Renal pelvis (tissue), 4 donors: ENCODE data around the gene PTPRH. TPM values are rescaled to one million over a fixed set of nuclear protein-coding genes. Genes with fewer than 3 reads are reported as not detected.
A peak's percentile ranks its signal among the peaks of the same experiment; 100 is the strongest.

ENCODE experiments used
- DNase-seq: peaks from one replicate; pipeline ENCODE4 v3.0.0-alpha.2; 2013
- polyA plus RNA-seq, 3 donors: library from polyadenylated mRNA; unstranded; fragments of 120-200 nt; gene quantifications; one replicate each; pipeline ENCODE4 v1.2.1, GENCODE V29; 2013; ENCODE audit not compliant: insufficient read length in 3 of 3

The PTPRH gene
- polyA plus RNA-seq, 3 donors = 0.16 to 0.24 (median 0.17) TPM

GRCh38 chr19:55246462-55247451 is 37.5 kb upstream of the PTPRH start:
- DNase-seq = no peak

- no peak for DNase-seq
Observed at GRCh38 chr19:55245236-55245904, 36.1 kb upstream of the PTPRH start.

DNA sequence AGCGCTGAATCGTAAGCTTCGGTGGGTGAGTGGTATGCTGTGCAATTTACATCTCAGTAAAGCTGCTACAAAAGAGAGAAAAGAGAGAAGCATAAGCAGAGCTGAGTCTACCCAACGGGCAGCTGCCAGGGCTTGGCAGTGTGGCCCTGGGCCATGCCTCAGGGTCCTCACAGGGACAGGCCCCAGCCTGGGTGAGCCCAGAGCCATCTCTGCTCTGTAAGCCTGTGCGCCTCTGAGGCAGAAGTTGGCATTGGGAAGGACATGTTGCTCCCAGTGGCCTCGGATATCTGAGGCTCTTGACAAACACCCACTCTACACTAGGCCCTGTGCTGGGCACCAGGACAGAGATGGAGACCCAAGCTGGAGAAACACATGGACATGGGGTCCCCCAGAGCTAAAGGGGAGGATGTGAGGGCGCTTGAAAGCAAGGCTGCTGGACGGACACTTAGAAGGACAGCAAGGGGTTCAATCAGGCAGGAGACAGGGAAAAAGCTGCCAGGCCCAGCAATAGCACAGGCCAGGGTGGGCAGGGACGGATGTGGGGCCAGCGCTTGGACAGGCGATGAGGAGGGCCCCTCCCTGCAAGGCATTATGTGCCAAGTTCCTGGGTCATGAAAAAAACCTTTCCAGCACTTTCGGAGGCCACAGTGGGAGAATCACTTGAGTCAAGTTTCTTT is 34.8 kb upstream of the PTPRH start:
- DNase-seq = no peak

DNA sequence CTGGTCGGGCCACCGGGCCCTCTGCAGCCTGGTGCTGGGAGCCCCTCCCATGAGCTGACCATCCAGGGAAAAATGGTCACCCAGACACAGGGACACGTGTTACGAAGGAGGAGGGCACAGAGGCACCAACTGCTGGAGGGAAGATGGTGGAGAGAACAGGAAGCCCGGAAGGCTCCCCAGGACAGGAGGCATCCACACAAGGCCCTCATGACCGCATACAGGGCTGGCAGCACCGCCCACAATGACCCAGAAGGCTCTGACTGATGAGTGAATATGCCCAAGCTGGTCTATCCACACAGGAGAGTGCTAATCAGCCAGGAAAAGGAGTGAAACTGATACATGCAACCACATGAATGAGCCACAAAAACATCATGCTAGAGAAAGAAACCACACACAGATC is 33.2 kb upstream of the PTPRH start:
- no peak for DNase-seq

- DNase-seq = no peak
Observed at GRCh38 chr19:55241935-55242464, 32.7 kb upstream of the PTPRH start.

GRCh38 chr19:55241143-55241934 is 32.0 kb upstream of the PTPRH start:
- DNase-seq = no peak

DNA sequence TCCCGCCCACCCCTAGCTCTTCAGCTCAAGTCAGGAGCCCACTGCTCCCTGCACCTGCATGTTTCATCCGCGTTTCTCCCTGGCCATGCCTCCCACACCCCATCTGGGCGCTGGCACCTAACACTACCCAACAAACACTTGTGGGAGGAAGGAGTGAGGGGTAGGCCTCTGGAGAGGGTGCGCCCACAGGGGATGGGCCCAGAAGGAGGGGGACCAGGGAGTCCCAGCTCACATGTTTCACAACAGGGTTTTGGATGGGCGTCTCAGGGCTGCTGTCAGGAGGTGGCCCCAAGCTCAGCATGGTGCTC is 31.4 kb upstream of the PTPRH start:
- no peak for DNase-seq

- DNase-seq = no peak
Observed at GRCh38 chr19:55239004-55239403, 29.7 kb upstream of the PTPRH start.

GRCh38 chr19:55238030-55238429 is 28.7 kb upstream of the PTPRH start:
- DNase-seq = no peak

DNA sequence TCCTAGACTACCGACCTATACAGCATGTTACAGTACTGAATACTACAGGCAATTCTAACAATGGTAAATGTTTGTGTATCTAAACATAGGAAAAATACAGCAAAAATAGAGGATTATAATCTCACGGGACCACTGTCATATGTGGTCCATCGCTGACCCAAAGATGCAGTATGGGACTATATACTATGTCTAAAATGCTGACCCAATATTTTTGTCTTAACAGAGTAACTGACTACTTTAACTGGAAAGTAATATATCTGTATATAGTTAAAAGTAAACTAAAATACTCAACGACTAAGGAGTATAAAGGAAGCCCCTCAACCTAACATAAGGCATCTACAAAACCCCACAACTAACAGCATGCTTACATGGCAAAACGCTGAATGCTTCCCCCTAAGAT is 23.7 kb upstream of the PTPRH start:
- DNase-seq = no peak

- DNase-seq = peak; percentile 40
Observed at GRCh38 chr19:55232286-55232602, 22.9 kb upstream of the PTPRH start.

GRCh38 chr19:55231391-55232285 is 22.3 kb upstream of the PTPRH start:
- no peak for DNase-seq

DNA sequence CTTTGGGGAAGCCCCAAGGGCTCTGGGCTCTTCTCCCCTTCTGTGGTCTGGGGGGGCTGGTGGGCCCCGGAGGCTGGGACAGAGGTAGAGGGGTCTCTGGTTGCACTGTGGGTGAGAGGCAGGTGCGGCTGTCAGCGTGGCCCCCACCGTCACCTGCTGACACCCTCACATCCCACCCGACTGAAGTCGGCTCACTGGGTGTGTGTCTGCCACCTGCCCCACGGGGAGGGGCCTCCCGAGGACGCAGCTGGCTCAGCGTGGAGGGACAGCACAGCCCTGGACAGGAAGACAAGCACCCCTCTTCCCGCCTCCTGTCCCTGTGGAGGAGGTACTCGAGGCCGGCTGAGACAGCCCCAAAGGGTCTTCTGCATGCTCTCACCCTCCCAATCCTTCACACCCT is 21.5 kb upstream of the PTPRH start:
- no peak for DNase-seq

GRCh38 chr19:55230329-55230728 is 21.0 kb upstream of the PTPRH start:
- DNase-seq = no peak

DNA sequence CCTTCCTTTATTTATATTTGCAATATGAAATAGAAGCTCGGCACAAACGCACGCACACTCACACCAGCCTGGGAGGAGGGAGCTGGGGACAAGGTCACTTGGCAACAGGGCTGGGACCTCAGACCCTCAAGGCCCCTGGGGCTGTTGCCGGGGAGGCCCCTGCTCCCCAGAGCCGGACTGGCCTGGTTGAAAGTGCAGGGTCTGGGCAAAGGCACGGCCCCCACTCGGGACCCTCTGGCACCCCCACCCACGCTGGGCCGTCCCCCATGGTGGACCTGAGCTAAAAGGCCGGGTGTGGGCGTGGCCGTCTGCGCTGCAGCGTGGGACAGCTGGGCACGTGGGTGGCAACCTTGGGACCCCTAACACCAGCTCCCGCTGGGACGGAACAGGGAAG is 20.5 kb upstream of the PTPRH start:
- DNase-seq = no peak

GRCh38 chr19:55229145-55229788 is 20.0 kb upstream of the PTPRH start:
- no peak for DNase-seq

- no peak for DNase-seq
Observed at GRCh38 chr19:55228403-55229031, 19.2 kb upstream of the PTPRH start, which contains the start of gene TMEM86B. TSS of gene TMEM86B (minus strand) at chr19:55228763. CDS start at chr19:55228741, 22 bp downstream.

DNA sequence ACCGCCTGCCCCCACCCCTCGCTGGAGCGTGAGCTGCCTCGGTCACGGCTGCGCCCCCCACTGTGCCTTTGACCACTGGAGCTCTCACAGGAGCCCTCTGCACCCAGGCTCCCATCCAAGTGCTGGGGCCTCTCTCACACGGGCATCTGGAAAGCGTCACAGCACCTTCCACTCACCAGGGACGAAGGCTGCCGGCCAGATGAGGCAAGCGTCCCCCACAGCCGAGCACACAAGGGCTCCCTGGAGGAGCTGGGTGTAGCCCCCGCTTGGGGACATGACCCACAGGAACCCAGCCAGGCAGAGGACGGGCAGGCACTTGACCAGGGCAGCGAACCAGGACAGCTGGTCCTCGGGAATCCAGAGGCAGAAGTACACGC is 18.7 kb upstream of the PTPRH start:
- no peak for DNase-seq

DNA sequence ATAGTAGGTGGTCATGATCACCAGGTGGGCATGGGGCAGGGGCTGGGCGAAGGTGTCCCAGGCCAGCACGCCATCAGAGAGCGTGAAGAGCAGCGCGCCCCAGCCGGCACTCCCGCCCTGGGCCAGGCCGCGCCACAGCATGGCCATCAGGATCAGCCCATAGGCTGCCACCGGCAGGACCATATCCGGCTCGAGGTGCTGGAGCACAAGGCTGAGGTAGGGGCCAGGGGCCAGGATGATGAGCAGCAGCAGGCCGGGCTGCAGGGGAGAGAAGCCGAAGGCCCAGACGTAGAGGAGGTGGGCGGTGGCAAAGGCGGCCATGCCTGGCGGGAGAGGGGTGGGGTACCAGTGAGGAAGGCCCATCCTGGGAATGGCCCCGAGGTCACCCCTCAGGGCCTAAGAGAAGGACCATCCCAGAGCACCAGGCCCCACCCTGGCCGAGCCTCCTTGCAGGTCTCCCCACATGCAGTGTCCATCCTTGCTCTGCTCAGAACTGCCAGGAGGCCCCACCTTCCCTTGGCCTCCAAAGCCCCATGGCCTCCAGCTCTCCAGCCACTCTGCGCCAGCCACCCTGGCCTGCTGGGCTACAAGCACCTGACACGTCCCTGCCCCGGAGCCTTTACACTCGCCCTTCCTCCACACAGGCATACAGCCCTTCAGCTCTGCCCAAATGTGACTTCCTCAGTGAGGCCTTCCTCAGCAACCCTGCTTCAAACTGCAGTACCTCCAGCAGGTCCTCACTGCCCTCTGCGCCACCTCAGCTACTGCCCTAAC is 18.1 kb upstream of the PTPRH start:
- no peak for DNase-seq
